Skeletal muscle satellite cell (primary cell): ENCODE measurements around the gene RPUSD1.

Experiments
- H3K27me3 ChIP-seq: 2 replicates; pipeline ENCODE4 v1.7.0; 2013; ENCODE audit warnings: low read length; ENCODE audit not compliant: control insufficient read depth, insufficient read depth
- H3K36me3 ChIP-seq: 2 replicates; pipeline ENCODE4 v1.7.0; 2013; ENCODE audit warnings: mild to moderate bottlenecking, control low read depth, low read length; ENCODE audit not compliant: insufficient read depth
- H3K4me1 ChIP-seq: 2 replicates; pipeline ENCODE4 v1.7.0; 2013; ENCODE audit warnings: low read length; ENCODE audit not compliant: control insufficient read depth, insufficient read depth
- H3K4me2 ChIP-seq: 2 replicates; pipeline ENCODE4 v1.7.0; 2013; ENCODE audit warnings: mild to moderate bottlenecking, low read length
- H3K4me3 ChIP-seq: 2 replicates; pipeline ENCODE4 v1.7.0; 2013; ENCODE audit warnings: low read length
- H3K9ac ChIP-seq: 2 replicates; pipeline ENCODE4 v1.7.0; 2013; ENCODE audit warnings: mild to moderate bottlenecking, low read depth, low read length, moderate library complexity
- H3K9me3 ChIP-seq: replicated peaks from 2 replicates; pipeline ENCODE4 v1.7.0; 2013; ENCODE audit warnings: mild to moderate bottlenecking, control low read depth, low read length

Gene RPUSD1

GRCh38 chr16:802914-803753 is 15.0 kb upstream of the RPUSD1 start:
- Histone ChIP-seq H3K4me3 (no peak overlapping the region), H3K27me3 (peaks cover 52% of the 10 kb centered on the region), H3K4me1 (no peaks in the 10 kb centered on the region), H3K4me2 (no peak overlapping the region), H3K9ac (no peak overlapping the region), H3K36me3 (no peaks in the 10 kb centered on the region), H3K9me3 (no peaks in the 10 kb centered on the region)

- Histone ChIP-seq H3K4me1 (no peaks in the 10 kb centered on the region), H3K9ac (no peak overlapping the region), H3K36me3 (no peaks in the 10 kb centered on the region), H3K9me3 (no peaks in the 10 kb centered on the region), H3K4me2 (no peak overlapping the region), H3K27me3 (peaks cover 52% of the 10 kb centered on the region), H3K4me3 (no peak overlapping the region)
Measured at GRCh38 chr16:802461-802860, 14.3 kb upstream of the RPUSD1 start.

GRCh38 chr16:801584-802363 is 13.6 kb upstream of the RPUSD1 start:
- Histone ChIP-seq H3K4me2 (no peak overlapping the region), H3K9ac (no peak overlapping the region), H3K36me3 (peaks cover 2% of the 10 kb centered on the region), H3K9me3 (no peaks in the 10 kb centered on the region), H3K27me3 (peaks cover 52% of the 10 kb centered on the region), H3K4me1 (no peaks in the 10 kb centered on the region), H3K4me3 (no peak overlapping the region)

GRCh38 chr16:800834-801511 is 12.8 kb upstream of the RPUSD1 start:
- Histone ChIP-seq H3K4me2 (no peak overlapping the region), H3K9ac (no peak overlapping the region), H3K4me3 (no peak overlapping the region), H3K27me3 (peaks cover 52% of the 10 kb centered on the region), H3K4me1 (no peaks in the 10 kb centered on the region), H3K9me3 (no peaks in the 10 kb centered on the region), H3K36me3 (peaks cover 2% of the 10 kb centered on the region)

GRCh38 chr16:799948-800833 is 12.0 kb upstream of the RPUSD1 start, which contains the start of gene GNG13:
Gene GNG13, minus strand, starts transcription at chr16:800734. Its CDS starts 1,657 bp downstream, at chr16:799077.
- peaks cover 2% of the 10 kb centered on the region for H3K36me3 ChIP-seq
- no peaks in the 10 kb centered on the region for H3K9me3 ChIP-seq
- H3K9ac ChIP-seq, result no peak within 1 kb of the TSS
- no peak within 1 kb of the TSS for H3K4me2 ChIP-seq
- H3K4me3 ChIP-seq, result no peak within 1 kb of the TSS
- H3K27me3 ChIP-seq, result peaks cover 52% of the 10 kb centered on the region
- no peaks in the 10 kb centered on the region for H3K4me1 ChIP-seq

- H3K9me3 ChIP-seq, result no peaks in the 10 kb centered on the region
- H3K4me2 ChIP-seq, result no peak overlapping the region
- H3K4me3 ChIP-seq, result no peak overlapping the region
- no peak overlapping the region for H3K9ac ChIP-seq
- peaks cover 2% of the 10 kb centered on the region for H3K36me3 ChIP-seq
- no peaks in the 10 kb centered on the region for H3K4me1 ChIP-seq
- peaks cover 51% of the 10 kb centered on the region for H3K27me3 ChIP-seq
Measured at GRCh38 chr16:799111-799947, 11.1 kb upstream of the RPUSD1 start.

- Histone ChIP-seq H3K9me3 (no peaks in the 10 kb centered on the region), H3K4me2 (no peak overlapping the region), H3K4me1 (no peaks in the 10 kb centered on the region), H3K27me3 (peaks cover 47% of the 10 kb centered on the region), H3K9ac (no peak overlapping the region), H3K4me3 (no peak overlapping the region), H3K36me3 (peaks cover 2% of the 10 kb centered on the region)
Measured at GRCh38 chr16:798666-799065, 10.5 kb upstream of the RPUSD1 start.

- peaks cover 2% of the 10 kb centered on the region for H3K36me3 ChIP-seq
Measured at GRCh38 chr16:797686-798085, 9.5 kb upstream of the RPUSD1 start.

GRCh38 chr16:797120-797420 is 8.9 kb upstream of the RPUSD1 start:
- Histone ChIP-seq H3K9ac (no peak overlapping the region), H3K4me3 (no peak overlapping the region), H3K36me3 (peaks cover 2% of the 10 kb centered on the region), H3K9me3 (no peaks in the 10 kb centered on the region), H3K4me1 (no peaks in the 10 kb centered on the region), H3K27me3 (peaks cover 32% of the 10 kb centered on the region), H3K4me2 (no peak overlapping the region)

More at GRCh38 chr16:797686-798085, 9.5 kb upstream of the RPUSD1 start:
- no peaks in the 10 kb centered on the region for H3K4me1 ChIP-seq
- peaks cover 38% of the 10 kb centered on the region for H3K27me3 ChIP-seq
- no peaks in the 10 kb centered on the region for H3K9me3 ChIP-seq
- no peak overlapping the region for H3K9ac ChIP-seq
- H3K4me3 ChIP-seq, result no peak overlapping the region
- H3K4me2 ChIP-seq, result no peak overlapping the region

GRCh38 chr16:796296-797119 is 8.3 kb upstream of the RPUSD1 start:
- no peak overlapping the region for H3K9ac ChIP-seq
- H3K4me3 ChIP-seq, result no peak overlapping the region
- no peaks in the 10 kb centered on the region for H3K4me1 ChIP-seq
- H3K9me3 ChIP-seq, result no peaks in the 10 kb centered on the region
- H3K4me2 ChIP-seq, result no peak overlapping the region
- H3K27me3 ChIP-seq, result peaks cover 27% of the 10 kb centered on the region
- peaks cover 8% of the 10 kb centered on the region for H3K36me3 ChIP-seq
